Right lobe of liver (tissue), 6 donors: ENCODE data around the gene ARL6IP5. TPM values are rescaled to one million over a fixed set of nuclear protein-coding genes. Genes with fewer than 3 reads are reported as not detected.

Experiments used
- ATAC-seq, 4 donors: fragments of 200-7000 bp; cut with Tn5 transposase; one replicate each; pipeline ENCODE4 v1.9.1; 2020; ENCODE audit warnings: mild to moderate bottlenecking in 4 of 4, moderate library complexity in 4 of 4
- DNase-seq, 3 donors: peaks; one replicate each; pipeline ENCODE4 v3.0.0-alpha.2; 2020
- H3K27ac ChIP-seq, 3 donors: fragments of 200-600 bp; one replicate each; pipeline ENCODE4 v1.8.0; 2022
- H3K27me3 ChIP-seq, 2 donors: fragments of 200-600 bp; one replicate each; pipeline ENCODE4 v1.8.0; 2022
- H3K36me3 ChIP-seq, 4 donors: fragments of 200-600 bp; sonication (generic) in 1 of 4; one replicate each; pipeline versions ENCODE4 v1.5.1 to v1.8.0; 2017 to 2022; ENCODE audit warnings: control low read depth in 1 of 4
- H3K4me1 ChIP-seq, 4 donors: fragments of 200-600 bp; sonication (generic) in 1 of 4; one replicate each; pipeline versions ENCODE4 v1.5.1 to v1.8.0; 2017 to 2022; ENCODE audit warnings: control low read depth in 1 of 4
- H3K4me3 ChIP-seq, 3 donors: fragments of 200-600 bp; one replicate each; pipeline ENCODE4 v1.8.0; 2022
- H3K9me3 ChIP-seq, 4 donors: fragments of 200-600 bp; sonication (generic) in 1 of 4; one replicate each; pipeline versions ENCODE4 v1.5.1 to v1.8.0; 2017 to 2022; ENCODE audit warnings: control low read depth in 1 of 4
- POLR2A ChIP-seq: fragments of 450-650 bp; IDR thresholded peaks from one replicate; pipeline ENCODE4 v1.6.1; 2017; ENCODE audit warnings: antibody characterized with exemption, mild to moderate bottlenecking
- WGBS: methylation state at CpG from one replicate; pipeline ENCODE4 v1.1.6; 2018; ENCODE audit warnings: low coverage, low lambda C conversion rate; ENCODE audit not compliant: insufficient coverage; ENCODE audit errors: missing lambda C conversion rate; 5-methylcytosine and 5-hydroxymethylcytosine counted together
- intact Hi-C, 2 donors: fragments of 100-400 bp; cut with DNase I; formaldehyde crosslinking; loops; one replicate each; pipeline versions ENCODE4 v1.11.2 to v1.14.1; 2022
- total RNA-seq, 6 experiments: library from RNA; depleted of rRNA in 2 of 6; stranded (reverse); fragments of >200 nt in 2 of 6; fragmentation: NEBNext Ultra II Directional in 3 of 6; extraction: Animal tissue kit (Norgen Biotek cat#: 25700) in 3 of 6; gene quantifications; one replicate each; pipeline versions ENCODE4 v1.1.0 to v1.2.4, GENCODE V29; 2016 to 2023
- TF ChIP-seq, protein P1 (sequence below), 4 donors: fragments of 200-600 bp in 3 of 4; fragments of 450-650 bp in 1 of 4; IDR thresholded peaks; one replicate each; pipeline versions ENCODE4 v1.5.1 to v1.8.0; 2016 to 2022; ENCODE audit warnings: antibody characterized with exemption in 4 of 4, mild to moderate bottlenecking in 2 of 4
- donor health status: DM: no; HTN: yes; CAD: no.
- donor health status: DM: no; HTN: no; CAD: no.
- donor health status: DM: no; HTN: no; CAD: no.
- donor health status: DM: no; HTN: yes; CAD: no.
- donor health status: DM: no; HTN: yes; CAD: no.

Gene ARL6IP5
- total RNA-seq, 6 experiments from 2014 or later = 25.6 to 48.8 (median 36.3) TPM

DNA sequence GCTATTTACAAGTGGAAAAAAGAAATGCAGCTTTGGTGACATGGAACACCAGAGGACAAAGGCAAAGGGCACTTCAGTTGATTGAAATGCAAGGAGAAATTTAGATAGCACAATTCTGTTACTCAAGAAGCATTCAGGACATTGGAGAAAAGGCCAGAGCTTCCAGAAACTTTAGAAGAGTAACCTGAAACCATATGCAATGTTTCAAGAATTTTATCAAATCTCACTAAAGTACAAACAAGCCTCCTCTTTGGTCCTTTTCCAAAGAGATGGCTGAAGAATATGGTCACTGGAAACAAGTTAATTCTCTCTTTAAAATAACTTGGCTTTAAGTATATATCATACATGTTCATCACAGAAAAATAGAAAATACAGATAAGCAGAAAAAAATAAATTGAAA is 52.3 kb downstream of the ARL6IP5 start:
- Histone ChIP-seq H3K27me3 (no peaks in the 10 kb centered on the region), H3K9me3 (no peaks in the 10 kb centered on the region), H3K4me3 (no peak overlapping the region), H3K4me1 (no peaks in the 10 kb centered on the region), H3K27ac (no peak overlapping the region), H3K36me3 (no peaks in the 10 kb centered on the region)
- intact Hi-C loops = no loop called here
- TF ChIP-seq POLR2A = no peak
- TF ChIP-seq, protein P1, sequence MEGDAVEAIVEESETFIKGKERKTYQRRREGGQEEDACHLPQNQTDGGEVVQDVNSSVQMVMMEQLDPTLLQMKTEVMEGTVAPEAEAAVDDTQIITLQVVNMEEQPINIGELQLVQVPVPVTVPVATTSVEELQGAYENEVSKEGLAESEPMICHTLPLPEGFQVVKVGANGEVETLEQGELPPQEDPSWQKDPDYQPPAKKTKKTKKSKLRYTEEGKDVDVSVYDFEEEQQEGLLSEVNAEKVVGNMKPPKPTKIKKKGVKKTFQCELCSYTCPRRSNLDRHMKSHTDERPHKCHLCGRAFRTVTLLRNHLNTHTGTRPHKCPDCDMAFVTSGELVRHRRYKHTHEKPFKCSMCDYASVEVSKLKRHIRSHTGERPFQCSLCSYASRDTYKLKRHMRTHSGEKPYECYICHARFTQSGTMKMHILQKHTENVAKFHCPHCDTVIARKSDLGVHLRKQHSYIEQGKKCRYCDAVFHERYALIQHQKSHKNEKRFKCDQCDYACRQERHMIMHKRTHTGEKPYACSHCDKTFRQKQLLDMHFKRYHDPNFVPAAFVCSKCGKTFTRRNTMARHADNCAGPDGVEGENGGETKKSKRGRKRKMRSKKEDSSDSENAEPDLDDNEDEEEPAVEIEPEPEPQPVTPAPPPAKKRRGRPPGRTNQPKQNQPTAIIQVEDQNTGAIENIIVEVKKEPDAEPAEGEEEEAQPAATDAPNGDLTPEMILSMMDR (IDR thresholded peaks at IDR 0.05) = no peak
- DNase-seq (no peak), ATAC-seq (no peak)

GRCh38 chr3:69137412-69137811 is 52.7 kb downstream of the ARL6IP5 start:
- DNase-seq (no peak), ATAC-seq (no peak)
- Histone ChIP-seq H3K27me3 (no peaks in the 10 kb centered on the region), H3K4me1 (no peaks in the 10 kb centered on the region), H3K36me3 (no peaks in the 10 kb centered on the region), H3K9me3 (no peaks in the 10 kb centered on the region), H3K4me3 (no peak overlapping the region), H3K27ac (no peak overlapping the region)
- 92% methylated on average over 2 of the region's 2 CpGs for WGBS
- intact Hi-C loops = no loop called here
- TF ChIP-seq, protein P1 (IDR thresholded peaks at IDR 0.05) = no peak
- TF ChIP-seq POLR2A = no peak

DNA sequence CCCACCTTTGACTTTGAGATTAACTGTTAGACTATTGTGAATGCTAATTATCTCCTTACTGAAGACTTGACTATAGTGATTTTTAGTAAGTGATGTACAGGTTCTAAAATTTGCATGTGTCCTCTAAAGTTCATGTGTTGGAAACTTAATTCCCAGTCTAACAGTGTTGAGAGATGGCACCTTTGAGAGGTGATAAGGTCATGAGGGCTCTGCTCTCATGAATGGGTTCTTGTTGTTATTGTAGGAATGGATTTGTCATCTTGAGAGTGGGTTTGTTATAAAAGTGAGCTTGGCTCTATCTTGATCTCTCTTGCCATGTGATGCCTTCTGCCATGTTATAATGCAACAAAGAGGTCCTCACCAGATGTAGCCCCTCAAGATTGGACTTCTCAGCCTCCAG is 56.6 kb downstream of the ARL6IP5 start:
- intact Hi-C loops = no loop called here
- no peaks in the 10 kb centered on the region for H3K27me3 ChIP-seq
- no peaks in the 10 kb centered on the region for H3K9me3 ChIP-seq
- TF ChIP-seq, protein P1 (IDR thresholded peaks at IDR 0.05) = no peak
- TF ChIP-seq POLR2A = no peak
- H3K27ac ChIP-seq = no peak overlapping the region
- ATAC-seq (no peak), DNase-seq (no peak)
- no peaks in the 10 kb centered on the region for H3K36me3 ChIP-seq
- H3K4me3 ChIP-seq = no peak overlapping the region
- no peaks in the 10 kb centered on the region for H3K4me1 ChIP-seq

DNA sequence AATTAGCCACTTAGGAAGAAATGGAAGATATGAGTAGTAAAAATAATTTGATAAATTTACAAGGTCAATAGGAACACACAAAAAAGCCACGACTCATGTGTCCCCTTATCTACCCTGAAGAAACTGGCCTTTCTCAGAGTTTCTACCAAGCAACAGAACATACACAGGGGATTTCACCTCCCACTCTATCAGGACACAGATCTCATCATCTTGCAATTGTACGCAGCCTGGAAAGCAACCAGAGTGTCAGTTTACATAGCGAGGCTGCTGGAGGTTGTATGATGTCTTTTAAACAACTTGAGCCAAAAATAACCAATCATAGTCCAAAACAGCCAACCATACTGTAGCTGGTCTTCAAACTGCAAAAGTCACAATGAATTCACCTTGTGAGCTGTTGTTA is 57.4 kb downstream of the ARL6IP5 start:
- Histone ChIP-seq H3K27ac (no peak overlapping the region), H3K4me1 (no peaks in the 10 kb centered on the region), H3K4me3 (no peak overlapping the region), H3K27me3 (no peaks in the 10 kb centered on the region), H3K9me3 (no peaks in the 10 kb centered on the region), H3K36me3 (no peaks in the 10 kb centered on the region)
- intact Hi-C loops = no loop called here
- DNase-seq (no peak), ATAC-seq (no peak)
- 47% methylated on average over 3 of the region's 3 CpGs for WGBS
- no peak for TF ChIP-seq POLR2A
- TF ChIP-seq, protein P1 (IDR thresholded peaks at IDR 0.05) = no peak

DNA sequence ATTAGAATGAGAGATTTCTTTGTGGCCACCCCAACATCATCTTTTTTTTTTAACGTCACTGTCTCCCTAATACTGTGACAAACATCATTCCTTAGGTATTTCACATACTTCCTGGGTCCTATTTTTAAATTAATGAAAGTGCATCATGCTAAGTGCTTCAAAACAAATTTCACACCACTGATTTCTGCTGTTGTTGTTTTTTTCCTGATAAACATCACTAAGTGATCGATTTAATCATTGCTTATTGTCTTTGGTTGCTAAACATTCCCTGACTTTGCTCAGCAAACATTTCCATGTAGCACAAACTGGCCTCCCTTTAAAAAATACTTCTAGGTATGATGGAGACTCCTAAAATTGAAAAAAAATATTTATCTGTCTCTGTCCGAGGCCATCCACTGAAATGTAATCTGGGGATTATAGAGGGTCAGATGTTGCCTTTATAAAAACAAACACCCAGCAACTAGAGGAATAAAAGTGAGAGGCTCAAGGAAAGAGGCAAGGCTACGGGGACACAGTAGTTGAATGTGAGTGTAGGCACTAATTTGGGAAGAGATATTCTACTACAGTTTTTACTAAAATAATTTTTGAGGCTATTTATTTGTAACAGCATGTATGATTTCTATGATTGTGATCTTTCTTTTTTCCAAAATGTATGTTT is 58.2 kb downstream of the ARL6IP5 start:
- no peak overlapping the region for H3K27ac ChIP-seq
- intact Hi-C loops = no loop called here
- no peak overlapping the region for H3K4me3 ChIP-seq
- DNase-seq (no peak), ATAC-seq (no peak)
- H3K9me3 ChIP-seq = no peaks in the 10 kb centered on the region
- no peaks in the 10 kb centered on the region for H3K36me3 ChIP-seq
- H3K27me3 ChIP-seq = no peaks in the 10 kb centered on the region
- no peaks in the 10 kb centered on the region for H3K4me1 ChIP-seq
- WGBS = 55% methylated on average over 4 of the region's 4 CpGs
- TF ChIP-seq, protein P1 (IDR thresholded peaks at IDR 0.05) = no peak
- TF ChIP-seq POLR2A = no peak
